Bronchial epithelial cell (primary cell): ENCODE data around the gene HIVEP3. TPM values are rescaled to one million over a fixed set of nuclear protein-coding genes. Genes with fewer than 3 reads are reported as not detected.

ENCODE experiments used
- DNase-seq: peaks from one replicate; pipeline ENCODE4 v3.0.0-alpha.2; 2010; ENCODE audit warnings: low read depth
- FAIRE-seq: peaks from 2 replicates; lab custom pipeline; 2011; peaks lifted over from hg19 to GRCh38; lab: Jason Lieb, UNC
- H3K27me3 ChIP-seq: 2 replicates; pipeline ENCODE4 v1.5.1; 2011; ENCODE audit warnings: low read length; ENCODE audit not compliant: control insufficient read depth, insufficient read depth
- H3K36me3 ChIP-seq: 2 replicates; pipeline ENCODE4 v1.5.1; 2011; ENCODE audit warnings: low read length; ENCODE audit not compliant: control insufficient read depth, insufficient read depth
- H3K4me3 ChIP-seq: 2 replicates; pipeline ENCODE4 v1.5.1; 2011; ENCODE audit warnings: mild to moderate bottlenecking, low read depth, low read length, control low read depth
- total RNA-seq: library from RNA; depleted of rRNA; stranded (reverse); fragments of >200 nt; gene quantifications from 2 replicates; pipeline ENCODE4 v1.2.1, GENCODE V29; 2014
- TF ChIP-seq, protein P1 (sequence below): IDR thresholded peaks from 2 replicates; pipeline ENCODE4 v1.5.1; 2011; ENCODE audit warnings: mild to moderate bottlenecking, moderate library complexity, low read length, control low read depth, inconsistent platforms; ENCODE audit not compliant: insufficient read depth, severe bottlenecking

The HIVEP3 gene
- total RNA-seq, 1 donor from 2014 or later: under 0.01 TPM

GRCh38 chr1:41775956-41776585 is 142.7 kb downstream of the HIVEP3 start:
- H3K36me3 ChIP-seq: no peaks in the 10 kb centered on the region
- H3K4me3 ChIP-seq: no peak overlapping the region
- TF ChIP-seq, protein P1, sequence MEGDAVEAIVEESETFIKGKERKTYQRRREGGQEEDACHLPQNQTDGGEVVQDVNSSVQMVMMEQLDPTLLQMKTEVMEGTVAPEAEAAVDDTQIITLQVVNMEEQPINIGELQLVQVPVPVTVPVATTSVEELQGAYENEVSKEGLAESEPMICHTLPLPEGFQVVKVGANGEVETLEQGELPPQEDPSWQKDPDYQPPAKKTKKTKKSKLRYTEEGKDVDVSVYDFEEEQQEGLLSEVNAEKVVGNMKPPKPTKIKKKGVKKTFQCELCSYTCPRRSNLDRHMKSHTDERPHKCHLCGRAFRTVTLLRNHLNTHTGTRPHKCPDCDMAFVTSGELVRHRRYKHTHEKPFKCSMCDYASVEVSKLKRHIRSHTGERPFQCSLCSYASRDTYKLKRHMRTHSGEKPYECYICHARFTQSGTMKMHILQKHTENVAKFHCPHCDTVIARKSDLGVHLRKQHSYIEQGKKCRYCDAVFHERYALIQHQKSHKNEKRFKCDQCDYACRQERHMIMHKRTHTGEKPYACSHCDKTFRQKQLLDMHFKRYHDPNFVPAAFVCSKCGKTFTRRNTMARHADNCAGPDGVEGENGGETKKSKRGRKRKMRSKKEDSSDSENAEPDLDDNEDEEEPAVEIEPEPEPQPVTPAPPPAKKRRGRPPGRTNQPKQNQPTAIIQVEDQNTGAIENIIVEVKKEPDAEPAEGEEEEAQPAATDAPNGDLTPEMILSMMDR: no peak
- no peaks in the 10 kb centered on the region for H3K27me3 ChIP-seq
- FAIRE-seq (peak; percentile 62), DNase-seq (no peak)

DNA sequence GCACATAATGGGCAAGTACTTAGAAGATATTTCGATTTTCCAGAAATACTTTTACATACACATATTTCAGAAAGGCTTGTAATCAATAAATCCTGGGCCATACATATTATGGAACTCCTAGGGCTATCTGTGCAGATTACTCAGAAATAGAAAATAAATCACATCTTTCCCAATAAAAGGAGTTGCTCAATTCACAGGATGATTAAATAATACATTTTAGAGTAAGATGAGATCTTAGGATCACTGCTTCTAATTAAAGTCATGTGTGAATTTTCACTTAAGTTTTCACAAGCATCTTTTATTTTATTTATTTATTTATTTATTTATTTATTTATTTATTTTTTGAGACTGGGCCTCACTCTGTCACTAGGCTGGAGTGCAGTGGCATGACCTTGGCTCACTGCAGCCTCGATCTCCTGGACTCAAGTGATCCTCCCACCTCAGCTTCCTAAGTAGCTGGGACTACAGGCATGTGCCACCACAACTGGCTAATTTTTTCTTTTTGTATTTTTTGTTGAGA is 144.2 kb downstream of the HIVEP3 start:
- no peak for FAIRE-seq

GRCh38 chr1:41773842-41774241 is 144.9 kb downstream of the HIVEP3 start:
- peak; percentile 47 for FAIRE-seq
- TF ChIP-seq, protein P1: no peak
- no peak overlapping the region for H3K4me3 ChIP-seq
- DNase-seq: no peak
- H3K36me3 ChIP-seq: no peaks in the 10 kb centered on the region
- no peaks in the 10 kb centered on the region for H3K27me3 ChIP-seq

More for the DNA sequence above, 144.2 kb downstream of the HIVEP3 start:
- DNase-seq: no peak
- Histone ChIP-seq H3K27me3 (no peaks in the 10 kb centered on the region), H3K4me3 (no peak overlapping the region), H3K36me3 (no peaks in the 10 kb centered on the region)
- TF ChIP-seq, protein P1: no peak

GRCh38 chr1:41773144-41773591 is 145.6 kb downstream of the HIVEP3 start:
- TF ChIP-seq, protein P1: no peak
- H3K36me3 ChIP-seq: no peaks in the 10 kb centered on the region
- peak; percentile 36 for FAIRE-seq
- DNase-seq: peak; percentile 10
- no peak overlapping the region for H3K4me3 ChIP-seq
- no peaks in the 10 kb centered on the region for H3K27me3 ChIP-seq

GRCh38 chr1:41769068-41769467 is 149.7 kb downstream of the HIVEP3 start:
- DNase-seq (no peak), FAIRE-seq (no peak)
- no peak overlapping the region for H3K4me3 ChIP-seq
- H3K27me3 ChIP-seq: no peaks in the 10 kb centered on the region
- no peaks in the 10 kb centered on the region for H3K36me3 ChIP-seq
- TF ChIP-seq, protein P1: no peak
